IMR-90 (cell line): Measurements from ENCODE around the gene REC114.

Experiments
- CEBPB ChIP-seq: IDR thresholded peaks from 2 replicates; pipeline ENCODE4 v1.6.1; 2012; ENCODE audit warnings: low read depth, low read length, improper control_type of control experiment
- MXI1 ChIP-seq: IDR thresholded peaks from 2 replicates; pipeline ENCODE4 v1.6.1; 2012; ENCODE audit warnings: low read depth, mild to moderate bottlenecking, low read length, moderate library complexity, borderline replicate concordance
- TF ChIP-seq, protein P1 (sequence below): conservative IDR thresholded peaks from 2 replicates; pipeline ENCODE4 v1.5.1; 2012; ENCODE audit warnings: mild to moderate bottlenecking, low read depth, low read length, improper control_type of control experiment

DNA sequence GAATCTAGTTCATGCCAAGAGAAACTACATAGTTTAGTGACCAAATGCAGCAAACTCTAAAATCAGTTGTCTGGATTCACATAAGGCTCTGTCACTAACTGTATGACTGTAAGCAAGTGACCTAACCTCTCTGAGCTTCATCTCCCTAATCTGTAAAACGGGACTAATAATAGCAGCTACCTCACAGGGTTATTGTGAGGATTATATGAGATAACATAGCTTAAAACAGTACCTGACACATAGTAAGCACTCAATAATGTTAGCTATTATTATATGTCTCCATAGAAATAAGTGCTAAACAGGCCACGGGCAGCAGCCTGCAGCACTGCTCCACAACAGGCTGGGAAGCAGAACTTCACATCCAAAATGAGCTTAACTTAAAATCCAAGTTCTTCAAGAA, 160.0 kb downstream of the REC114 start:
- TF ChIP-seq MXI1 (no peak), CEBPB (no peak)
- TF ChIP-seq, protein P1, sequence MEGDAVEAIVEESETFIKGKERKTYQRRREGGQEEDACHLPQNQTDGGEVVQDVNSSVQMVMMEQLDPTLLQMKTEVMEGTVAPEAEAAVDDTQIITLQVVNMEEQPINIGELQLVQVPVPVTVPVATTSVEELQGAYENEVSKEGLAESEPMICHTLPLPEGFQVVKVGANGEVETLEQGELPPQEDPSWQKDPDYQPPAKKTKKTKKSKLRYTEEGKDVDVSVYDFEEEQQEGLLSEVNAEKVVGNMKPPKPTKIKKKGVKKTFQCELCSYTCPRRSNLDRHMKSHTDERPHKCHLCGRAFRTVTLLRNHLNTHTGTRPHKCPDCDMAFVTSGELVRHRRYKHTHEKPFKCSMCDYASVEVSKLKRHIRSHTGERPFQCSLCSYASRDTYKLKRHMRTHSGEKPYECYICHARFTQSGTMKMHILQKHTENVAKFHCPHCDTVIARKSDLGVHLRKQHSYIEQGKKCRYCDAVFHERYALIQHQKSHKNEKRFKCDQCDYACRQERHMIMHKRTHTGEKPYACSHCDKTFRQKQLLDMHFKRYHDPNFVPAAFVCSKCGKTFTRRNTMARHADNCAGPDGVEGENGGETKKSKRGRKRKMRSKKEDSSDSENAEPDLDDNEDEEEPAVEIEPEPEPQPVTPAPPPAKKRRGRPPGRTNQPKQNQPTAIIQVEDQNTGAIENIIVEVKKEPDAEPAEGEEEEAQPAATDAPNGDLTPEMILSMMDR = no peak
